GM19372 (cell line): Measurements from ENCODE around the gene NSUN5.
A peak's percentile ranks its signal among the peaks of the same experiment; 100 is the strongest.
"Not testable (repeated sequence)": the region's sequence is repeated elsewhere in the genome, so short reads cannot be mapped to it uniquely, and the experiment has no call there.

Source experiments
- ATAC-seq: cut with Tn5 transposase; IDR thresholded peaks from one replicate; pipeline ENCODE4 v1.9.1; 2021; ENCODE audit warnings: mild to moderate bottlenecking, low read depth, moderate library complexity; ENCODE audit not compliant: unreplicated experiment

Gene NSUN5

GRCh38 chr7:73327922-73328321 lies 19.3 kb upstream of the NSUN5 start, which contains the start of the genes FKBP6 and TRIM50:
TSS of gene FKBP6 (plus strand) at chr7:73328161. CDS start at chr7:73328429, 268 bp downstream.
TSS of gene TRIM50 (minus strand) at chr7:73328082. CDS start at chr7:73324787, 3,295 bp downstream.
- ATAC-seq, result not testable (repeated sequence)

GRCh38 chr7:73327449-73327848 lies 18.8 kb upstream of the NSUN5 start:
- not testable (repeated sequence) for ATAC-seq

GRCh38 chr7:73325424-73325823 lies 16.8 kb upstream of the NSUN5 start:
- ATAC-seq, result not testable (repeated sequence)

- ATAC-seq, result peak; percentile 70
Observed at GRCh38 chr7:73324081-73324845, 15.6 kb upstream of the NSUN5 start.

- ATAC-seq, result not testable (repeated sequence)
Observed at GRCh38 chr7:73323434-73324080, 14.9 kb upstream of the NSUN5 start.

- not testable (repeated sequence) for ATAC-seq
Observed at GRCh38 chr7:73320009-73320408, 11.4 kb upstream of the NSUN5 start.

GRCh38 chr7:73319541-73319940 lies 10.9 kb upstream of the NSUN5 start:
- ATAC-seq, result not testable (repeated sequence)

DNA sequence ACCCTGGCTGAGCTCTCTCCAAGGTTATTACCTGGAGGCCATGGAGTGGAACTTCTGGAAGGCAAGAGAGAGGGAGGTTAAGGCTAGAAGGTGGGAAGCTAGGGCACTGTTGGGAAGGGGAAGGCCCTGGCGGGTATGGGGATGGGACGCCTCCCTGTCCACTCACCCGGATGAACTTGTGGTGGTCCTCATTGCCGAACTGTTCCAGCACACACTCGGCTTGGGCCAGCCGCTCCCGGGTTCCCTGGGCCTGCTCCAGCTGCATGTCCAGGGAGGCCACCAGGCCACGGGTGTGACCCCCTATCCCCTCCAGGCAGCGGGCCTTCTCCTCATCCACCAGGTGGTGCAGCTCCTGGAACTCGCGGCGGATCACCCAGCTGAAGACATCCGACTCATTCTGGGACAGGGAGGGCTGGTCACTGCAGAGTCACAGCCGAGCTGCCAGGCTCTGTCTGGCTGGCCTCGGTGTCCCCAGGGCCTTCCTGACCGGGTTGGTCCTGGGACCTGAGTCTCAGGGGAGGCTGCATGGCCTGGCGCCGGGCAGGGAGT lies 10.1 kb upstream of the NSUN5 start:
- ATAC-seq, result not testable (repeated sequence)

GRCh38 chr7:73316521-73316920 lies 7.9 kb upstream of the NSUN5 start:
- ATAC-seq, result no peak

DNA sequence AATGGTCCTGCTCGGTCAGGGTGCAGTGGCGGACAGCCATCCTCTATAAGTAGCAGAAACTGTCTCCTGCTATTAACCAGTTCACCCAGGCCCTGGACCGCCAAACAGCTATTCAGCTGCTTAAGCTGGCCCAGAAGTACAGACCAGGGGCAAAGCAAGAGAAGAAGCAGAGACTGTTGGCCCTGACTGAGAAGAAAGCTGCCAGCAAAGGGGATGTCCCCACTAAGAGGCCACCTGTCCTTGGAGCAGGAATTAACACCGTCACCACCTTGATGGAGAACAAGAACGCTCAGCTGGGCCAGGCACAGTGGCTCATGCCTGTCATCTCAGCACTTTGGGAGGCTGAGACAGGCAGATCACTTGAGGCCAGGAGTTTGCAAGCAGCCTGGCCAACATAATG lies 5.6 kb upstream of the NSUN5 start:
- ATAC-seq, result no peak

DNA sequence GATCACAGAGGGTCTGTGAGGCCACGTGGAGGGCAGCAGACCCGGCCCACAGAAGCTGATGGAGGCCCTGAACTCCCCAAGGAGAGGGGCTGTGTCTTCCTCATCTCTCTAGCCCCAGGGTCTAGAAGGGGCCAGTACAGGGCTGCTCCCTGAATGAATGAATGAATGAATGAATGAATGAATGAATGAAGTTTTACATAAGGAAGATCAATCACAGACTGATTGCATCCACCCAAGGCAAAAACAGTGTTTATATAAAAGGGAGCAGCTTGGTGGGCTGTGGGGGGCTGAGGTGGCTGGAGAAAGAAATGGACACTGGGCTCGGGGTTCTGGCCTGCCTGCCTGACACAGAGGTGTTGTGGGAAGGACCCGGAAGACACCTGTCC lies 4.9 kb upstream of the NSUN5 start:
- ATAC-seq, result no peak

- ATAC-seq, result no peak
Observed at GRCh38 chr7:73312831-73313520, 4.3 kb upstream of the NSUN5 start.

DNA sequence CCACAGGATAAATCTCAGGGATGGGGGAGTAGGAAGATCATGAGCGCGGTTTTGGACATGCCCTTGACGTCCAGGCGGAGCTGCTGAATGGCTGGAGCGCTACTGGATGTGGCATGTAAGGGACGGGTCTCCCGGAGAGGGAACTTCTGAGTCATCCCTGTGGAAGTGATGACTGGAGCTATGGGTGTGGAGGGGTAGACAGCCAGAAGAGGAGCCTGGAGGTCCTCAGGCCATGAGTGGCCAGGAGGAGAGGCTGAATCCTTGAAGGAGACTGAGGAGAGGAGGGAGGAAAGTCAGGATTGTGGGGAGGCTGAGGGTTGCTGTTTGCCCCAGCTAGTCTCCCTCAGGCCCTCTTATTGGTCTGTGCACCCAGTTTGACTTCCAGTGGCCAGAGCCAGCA lies 2.8 kb upstream of the NSUN5 start:
- not testable (repeated sequence) for ATAC-seq

GRCh38 chr7:73308074-73308664 lies 457 bp downstream of the NSUN5 start:
- ATAC-seq, result peak; percentile 40

GRCh38 chr7:73307436-73307835 lies 1.2 kb downstream of the NSUN5 start:
- ATAC-seq, result no peak

DNA sequence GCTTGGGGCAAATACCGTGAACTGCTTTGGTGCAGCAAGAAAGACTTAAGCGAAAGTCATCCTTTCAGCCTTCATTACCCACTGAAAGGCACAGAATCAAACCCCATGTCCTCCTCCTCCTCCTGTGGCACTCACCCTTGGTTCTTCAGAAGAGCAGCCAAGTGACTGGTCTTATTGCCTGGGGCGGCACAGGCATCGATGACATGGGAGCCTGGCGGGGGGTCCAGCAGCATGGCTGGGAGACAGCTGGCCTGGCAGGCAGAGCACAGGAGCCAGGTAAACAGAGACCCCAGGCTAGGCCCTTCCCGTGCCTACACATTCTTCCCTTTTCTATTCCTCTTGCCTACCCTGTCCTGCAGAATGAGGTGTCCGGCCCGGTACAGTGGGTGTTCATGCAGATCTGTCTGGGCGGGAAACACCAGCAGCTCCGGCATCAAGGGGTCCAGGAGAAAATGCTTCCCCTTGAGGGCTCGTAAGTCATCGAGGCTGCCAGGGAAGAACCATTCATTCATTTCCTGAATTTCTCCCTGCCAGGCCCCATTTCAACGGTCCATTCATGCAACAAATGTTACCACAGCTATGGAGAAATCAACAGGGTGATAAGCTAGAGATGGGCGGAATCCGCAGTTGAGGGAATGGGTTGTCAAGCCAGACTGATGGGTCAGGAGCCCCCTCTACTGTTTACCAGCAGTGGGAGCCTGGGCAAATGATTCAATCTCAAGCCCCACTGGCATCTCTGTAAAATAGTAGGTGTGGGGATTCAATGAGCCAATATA lies 3.8 kb downstream of the NSUN5 start:
- ATAC-seq, result not testable (repeated sequence)

DNA sequence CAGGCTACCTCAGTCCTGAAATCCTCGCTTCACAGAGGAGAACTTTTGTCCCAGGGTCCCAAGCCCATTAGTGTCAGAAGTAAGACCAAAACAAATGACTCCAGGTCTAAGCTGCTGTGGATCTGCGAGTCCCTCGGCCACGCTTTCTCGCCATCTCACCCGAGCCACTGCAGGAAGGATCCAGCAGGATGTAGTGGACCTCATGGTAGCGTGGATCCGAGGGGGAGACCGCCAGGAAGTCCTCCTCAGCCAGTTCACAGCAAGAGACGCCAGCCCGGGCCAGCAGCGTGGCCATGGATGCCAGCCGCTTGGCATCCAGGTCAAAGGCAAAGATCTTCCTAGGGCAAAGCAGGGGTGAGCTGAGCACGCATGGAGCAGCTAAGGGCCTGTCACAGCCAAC lies 4.6 kb downstream of the NSUN5 start:
- no peak for ATAC-seq

DNA sequence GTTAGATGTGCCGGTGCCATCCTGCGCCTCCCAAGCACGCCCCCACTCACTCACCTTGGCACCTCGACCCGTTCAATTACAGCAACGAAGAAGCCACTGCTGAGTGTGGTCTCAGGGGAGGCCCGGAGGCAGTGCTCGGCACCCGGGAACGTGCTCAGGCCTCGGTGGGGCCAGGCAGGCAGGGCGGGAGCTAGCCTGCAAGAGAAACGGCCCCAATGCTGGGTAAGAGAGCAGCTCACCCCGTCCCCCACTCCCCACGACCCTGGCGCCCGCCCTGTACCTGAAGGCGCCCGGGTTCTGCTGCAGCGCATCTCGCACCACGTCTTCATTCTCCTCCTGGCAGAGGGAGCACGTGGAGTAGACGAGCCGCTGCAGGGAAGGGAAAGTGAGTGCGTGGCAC lies 5.1 kb downstream of the NSUN5 start:
- no peak for ATAC-seq

- ATAC-seq, result not testable (repeated sequence)
Observed at GRCh38 chr7:73302846-73303245, 5.8 kb downstream of the NSUN5 start.

GRCh38 chr7:73301108-73301507 lies 7.5 kb downstream of the NSUN5 start:
- not testable (repeated sequence) for ATAC-seq
